GM04503 (cell line): Measurements from ENCODE around the gene TUBD1.
"Not testable (repeated sequence)": the region's sequence is repeated elsewhere in the genome, so short reads cannot be mapped to it uniquely, and the experiment has no call there.

Experiments used
- DNase-seq: peaks from one replicate; pipeline ENCODE4 v3.0.0-alpha.2; 2012; ENCODE audit warnings: low read depth

Gene TUBD1

GRCh38 chr17:59874376-59874775 is 18.4 kb downstream of the TUBD1 start:
- no peak for DNase-seq

DNA sequence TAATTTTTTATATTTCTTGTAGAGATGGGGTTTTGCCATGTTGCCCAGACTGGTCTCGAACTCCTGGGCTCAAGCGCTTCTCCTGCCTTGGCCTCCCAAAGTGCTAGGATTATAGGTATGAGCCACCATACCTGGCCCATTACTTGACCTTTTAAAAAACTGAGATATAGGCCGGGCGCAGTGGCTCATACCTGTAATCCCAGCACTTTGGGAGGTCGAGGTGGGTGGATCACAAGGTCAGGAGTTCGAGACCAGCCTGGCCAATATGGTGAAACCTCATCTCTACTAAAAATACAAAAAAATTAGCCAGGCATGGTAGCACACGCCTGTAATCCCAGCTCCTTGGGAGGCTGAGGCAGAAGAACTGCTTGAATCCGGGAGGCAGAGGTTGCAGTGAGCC is 19.3 kb downstream of the TUBD1 start:
- DNase-seq = not testable (repeated sequence)

GRCh38 chr17:59872351-59872750 is 20.4 kb downstream of the TUBD1 start:
- no peak for DNase-seq

DNA sequence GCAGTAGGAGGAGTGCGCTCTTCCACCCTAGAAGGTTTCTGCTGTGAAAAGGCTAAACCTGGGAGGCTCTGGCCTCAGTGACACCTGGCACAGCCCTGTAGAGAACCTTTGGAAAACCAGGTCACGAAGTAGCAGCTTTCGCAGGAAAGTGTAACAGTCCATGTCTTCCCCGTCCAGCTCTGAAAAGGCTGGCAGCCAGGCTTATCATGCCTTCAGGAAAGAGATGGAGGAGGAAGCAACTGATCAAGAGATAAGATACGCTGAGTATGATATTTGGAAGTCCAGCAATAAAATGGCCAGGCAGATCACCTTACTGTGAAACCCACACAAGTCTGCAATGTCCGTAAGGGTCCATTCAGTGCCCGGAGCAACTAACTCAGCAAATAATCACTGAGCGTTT is 22.3 kb downstream of the TUBD1 start:
- DNase-seq = no peak

- DNase-seq = no peak
Measured at GRCh38 chr17:59869941-59870218, 22.9 kb downstream of the TUBD1 start.

DNA sequence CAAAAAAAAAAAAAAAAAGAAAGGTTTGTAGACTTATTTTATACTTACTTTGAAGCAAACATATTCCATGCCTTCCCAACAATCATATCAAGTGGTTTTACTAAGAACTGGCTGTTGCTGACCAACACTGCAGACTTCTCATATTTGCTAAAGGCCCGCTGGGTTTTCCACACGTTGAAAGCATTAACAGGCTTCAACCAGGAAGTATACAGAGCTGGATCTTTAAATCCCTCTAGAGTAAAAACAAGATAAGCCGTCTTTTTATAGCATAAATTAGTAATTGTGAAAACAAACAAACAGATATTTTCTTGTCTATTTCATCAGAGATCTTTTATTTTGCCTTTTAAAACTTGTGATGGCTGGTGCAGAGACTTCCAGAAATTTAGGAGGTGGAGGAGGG is 29.1 kb downstream of the TUBD1 start:
- no peak for DNase-seq

DNA sequence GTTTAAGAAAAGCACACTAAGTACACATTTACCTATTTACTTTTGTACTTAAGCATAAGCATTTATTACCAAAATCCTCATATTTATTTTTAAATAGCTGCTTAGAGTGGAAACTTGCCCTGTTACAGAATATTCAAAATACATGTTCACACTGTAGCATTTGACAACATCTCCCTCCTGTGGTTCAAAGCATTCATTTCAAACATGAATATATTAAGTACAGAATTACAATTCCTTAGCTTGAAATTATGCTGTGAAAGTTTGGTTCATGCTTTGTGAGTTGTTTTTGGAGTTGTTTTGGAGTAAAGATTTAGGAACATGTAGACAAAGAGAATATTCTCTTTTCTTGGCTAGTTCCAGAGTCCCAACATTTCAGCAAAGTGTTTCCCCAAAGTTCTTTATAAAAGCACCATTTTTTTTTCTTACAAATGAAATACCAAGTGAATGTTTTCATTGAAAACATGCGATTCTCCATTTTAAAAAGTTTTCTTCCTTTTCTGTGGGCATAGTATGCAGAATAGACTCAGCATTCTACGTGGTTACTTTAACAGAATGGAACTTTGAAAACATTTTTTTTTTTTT is 33.2 kb downstream of the TUBD1 start:
- DNase-seq = no peak

- DNase-seq = no peak
Measured at GRCh38 chr17:59858932-59859331, 33.8 kb downstream of the TUBD1 start.

- DNase-seq = no peak
Measured at GRCh38 chr17:59858167-59858816, 34.5 kb downstream of the TUBD1 start.

DNA sequence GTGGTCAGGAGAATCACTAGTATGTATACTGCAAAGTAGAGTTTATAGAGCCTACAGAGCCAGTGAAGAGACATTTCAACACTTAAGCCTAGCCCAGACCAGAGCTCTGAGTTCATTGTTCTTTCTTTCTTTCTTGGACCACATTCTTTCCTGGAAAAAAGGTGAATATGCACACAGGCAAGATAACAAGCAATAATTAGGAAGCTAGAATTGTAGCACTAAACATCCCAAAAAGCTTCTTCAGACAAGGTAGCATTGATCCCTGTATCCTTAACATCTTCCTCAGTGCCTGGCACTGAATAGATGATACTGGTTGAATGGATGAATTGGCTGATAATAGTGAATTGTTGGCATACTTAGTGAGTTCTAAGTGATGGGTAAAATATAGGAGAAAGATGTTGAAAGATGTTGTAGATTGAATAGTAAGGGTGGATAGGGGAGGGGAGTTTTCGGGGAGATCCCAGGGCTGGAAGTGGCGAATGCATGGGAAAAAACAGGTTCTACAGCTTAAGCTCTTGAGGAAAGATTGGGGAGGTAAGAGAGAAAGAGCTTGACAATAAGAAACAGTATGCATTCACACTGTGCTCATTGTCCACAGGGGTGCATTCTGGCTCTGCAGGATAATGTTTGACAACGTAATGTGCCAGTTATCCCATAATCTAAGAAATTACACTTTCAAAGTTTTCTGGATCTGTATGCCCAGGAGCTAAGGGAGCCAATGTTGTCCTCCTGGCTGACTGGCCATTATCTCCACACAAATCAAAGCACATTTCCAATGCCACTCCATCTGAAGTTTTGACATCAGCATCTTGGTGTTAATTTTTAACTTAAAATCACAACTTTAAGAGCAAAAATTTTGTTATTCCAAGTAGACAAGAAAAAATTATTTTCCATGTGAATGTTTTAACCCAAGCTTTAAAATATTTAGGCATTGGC is 35.6 kb downstream of the TUBD1 start:
- no peak for DNase-seq

DNA sequence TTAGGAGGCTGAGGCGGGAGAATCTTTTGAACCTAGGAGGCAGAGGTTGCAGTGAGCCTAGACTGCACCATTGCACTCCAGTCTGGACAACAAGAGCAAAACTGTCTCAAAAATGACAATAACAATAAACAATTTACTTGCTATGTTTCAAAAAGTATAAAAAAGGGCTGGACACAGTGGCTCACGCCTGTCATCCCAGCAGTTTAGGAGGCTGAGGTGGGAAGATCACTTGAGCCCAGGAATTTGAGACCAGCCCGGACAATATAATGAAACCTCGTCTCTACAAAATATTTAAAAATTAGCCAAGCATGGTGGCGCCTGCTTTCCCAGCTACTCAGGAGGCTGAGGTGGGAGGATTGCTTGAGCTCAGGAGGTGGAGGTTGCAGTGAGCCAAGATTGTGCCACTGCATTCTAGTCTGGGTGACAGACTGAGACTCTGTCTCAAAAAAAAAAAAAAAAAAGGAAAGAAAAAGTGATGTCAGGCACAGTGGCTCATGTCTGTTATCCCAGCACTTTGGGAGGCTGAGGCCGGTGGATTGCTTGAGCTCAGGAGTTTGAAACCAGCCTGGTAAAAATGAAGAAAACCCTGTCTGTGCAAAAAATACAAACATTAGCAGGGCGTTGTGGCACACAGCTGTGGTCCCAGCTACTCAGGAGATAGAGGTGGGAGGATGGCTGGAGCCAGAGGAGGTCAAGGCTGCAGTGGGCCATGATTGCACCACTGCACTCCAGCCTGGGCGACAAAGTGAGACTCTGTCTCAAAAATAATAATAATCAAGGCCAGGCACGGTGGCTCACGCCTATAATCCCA is 38.6 kb downstream of the TUBD1 start:
- DNase-seq = not testable (repeated sequence)

DNA sequence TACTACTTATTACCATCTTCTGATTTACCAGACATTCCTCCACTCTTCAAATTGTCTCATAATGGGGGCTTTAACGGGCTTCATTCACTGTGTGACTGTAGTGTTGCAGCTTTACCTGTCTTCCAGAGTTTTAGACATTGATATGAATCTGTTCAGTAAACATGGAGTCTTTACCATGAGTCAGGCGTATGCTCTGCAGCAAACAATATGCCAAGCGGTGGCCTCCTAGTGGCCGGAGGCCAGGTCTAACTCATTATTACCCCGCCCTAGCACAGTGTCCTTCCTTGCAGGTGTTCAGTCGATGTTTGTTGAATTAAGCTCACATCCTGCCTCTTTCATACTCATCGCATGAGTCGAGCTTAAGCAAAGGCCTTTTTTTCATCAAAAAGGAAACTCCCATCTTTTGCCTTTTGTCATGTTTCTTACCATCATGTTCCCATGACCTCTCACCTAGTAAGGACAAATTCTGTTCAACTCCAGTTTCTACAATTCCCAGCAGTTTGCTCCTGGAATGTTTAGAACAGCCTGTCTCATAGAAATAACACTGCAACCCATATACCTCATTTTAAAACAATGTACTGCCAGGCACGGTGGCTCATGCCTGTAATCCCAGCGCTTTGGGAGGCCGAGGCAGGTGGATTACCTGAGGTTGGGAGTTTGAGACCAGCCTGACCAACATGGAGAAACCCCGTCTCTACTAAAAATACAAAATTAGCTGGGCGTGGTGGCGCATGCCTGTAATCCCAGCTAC is 39.4 kb downstream of the TUBD1 start:
- DNase-seq = peak; percentile 72

DNA sequence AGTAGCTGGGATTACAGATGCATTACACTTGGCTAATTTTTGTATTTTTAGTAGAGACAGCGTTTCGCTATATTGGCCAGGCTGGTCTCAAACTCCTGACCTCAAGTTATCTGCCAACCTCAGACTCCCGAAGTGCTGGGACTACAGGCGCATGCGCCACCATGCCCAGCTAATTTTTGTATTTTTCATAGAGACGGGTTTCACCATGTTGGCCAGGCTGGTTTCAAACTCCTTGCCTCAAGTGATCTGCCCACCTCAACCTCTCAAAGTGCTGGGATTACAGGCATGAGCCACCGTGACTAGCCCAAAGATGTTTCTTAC is 39.9 kb downstream of the TUBD1 start:
- DNase-seq = not testable (repeated sequence)

DNA sequence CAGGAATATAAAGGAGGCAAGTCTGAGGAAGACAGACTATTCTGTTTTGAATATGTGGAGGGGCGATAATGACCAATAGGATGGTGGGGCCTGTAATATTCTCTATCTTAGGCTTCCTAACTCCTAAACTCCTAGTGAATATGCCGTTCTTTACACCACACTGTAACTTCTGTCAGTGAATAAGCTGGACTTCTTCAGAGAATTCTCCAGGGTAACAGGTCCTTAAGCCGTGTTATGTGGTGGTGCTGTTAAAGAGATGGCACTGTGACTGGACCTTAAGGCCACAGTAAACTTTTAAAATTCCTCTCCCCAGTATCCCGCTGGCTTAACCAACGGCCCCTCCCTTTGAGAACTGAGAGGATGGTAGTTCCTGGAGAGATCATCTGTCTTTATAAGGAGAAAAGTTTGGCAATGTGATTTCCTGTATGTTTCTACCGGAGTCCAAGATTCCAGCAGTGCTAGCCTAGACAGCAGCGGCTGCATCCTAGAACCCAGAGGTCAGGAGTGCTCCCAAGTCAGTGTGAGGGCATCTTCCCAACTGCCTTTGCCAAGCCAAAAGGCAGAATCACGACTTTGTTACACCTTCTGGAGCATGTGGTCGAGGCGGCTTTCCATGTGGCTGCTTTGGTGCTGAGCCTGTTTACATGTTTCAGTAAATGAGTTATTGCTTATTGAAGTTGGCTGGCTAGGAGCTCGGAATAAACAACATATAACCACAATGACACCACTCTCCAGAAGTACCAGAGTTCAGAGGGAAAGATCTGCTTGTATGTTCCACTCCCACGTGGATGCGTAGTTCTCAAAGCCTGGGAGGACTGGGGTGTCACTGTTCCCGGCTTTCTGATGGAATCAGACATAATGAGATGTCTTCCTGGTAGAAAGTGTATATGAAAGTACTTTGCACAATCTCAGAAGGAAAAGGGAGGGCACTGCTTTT is 41.0 kb downstream of the TUBD1 start:
- DNase-seq = peak; percentile 97

DNA sequence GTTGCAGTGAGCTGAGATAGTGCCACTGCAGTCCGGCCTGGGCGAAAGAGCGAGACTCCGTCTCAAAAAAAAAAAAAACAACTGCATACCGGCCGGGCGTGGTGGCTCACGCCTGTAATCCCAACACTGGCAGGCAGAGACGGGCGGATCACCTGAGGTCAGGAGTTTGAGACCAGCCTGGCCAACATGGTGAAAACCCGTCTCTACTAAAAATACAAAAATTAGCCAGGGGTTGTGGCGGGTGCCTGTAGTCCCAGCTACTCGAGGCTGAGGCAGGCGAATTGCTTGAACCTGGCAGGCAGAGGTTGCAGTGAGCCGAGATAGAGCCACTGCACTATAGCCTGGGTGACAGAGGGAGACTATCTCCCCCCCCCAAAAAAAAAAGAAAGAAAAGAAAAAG is 42.4 kb downstream of the TUBD1 start:
- not testable (repeated sequence) for DNase-seq

- DNase-seq = no peak
Measured at GRCh38 chr17:59848778-59849177, 44.0 kb downstream of the TUBD1 start.

DNA sequence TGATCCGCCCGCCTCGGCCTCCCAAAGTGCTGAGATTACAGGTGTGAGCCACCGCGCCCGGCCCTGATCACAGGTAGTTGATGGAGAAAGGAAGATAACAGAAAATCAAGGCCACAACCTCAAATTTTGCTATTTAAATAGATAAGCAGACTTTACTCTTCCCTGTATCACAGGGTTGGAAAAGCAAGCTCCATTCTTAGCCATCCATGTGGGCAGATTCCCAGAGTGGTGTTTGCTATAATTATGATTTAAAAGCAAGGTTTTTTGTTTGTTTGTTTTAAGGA is 44.4 kb downstream of the TUBD1 start:
- DNase-seq = no peak

DNA sequence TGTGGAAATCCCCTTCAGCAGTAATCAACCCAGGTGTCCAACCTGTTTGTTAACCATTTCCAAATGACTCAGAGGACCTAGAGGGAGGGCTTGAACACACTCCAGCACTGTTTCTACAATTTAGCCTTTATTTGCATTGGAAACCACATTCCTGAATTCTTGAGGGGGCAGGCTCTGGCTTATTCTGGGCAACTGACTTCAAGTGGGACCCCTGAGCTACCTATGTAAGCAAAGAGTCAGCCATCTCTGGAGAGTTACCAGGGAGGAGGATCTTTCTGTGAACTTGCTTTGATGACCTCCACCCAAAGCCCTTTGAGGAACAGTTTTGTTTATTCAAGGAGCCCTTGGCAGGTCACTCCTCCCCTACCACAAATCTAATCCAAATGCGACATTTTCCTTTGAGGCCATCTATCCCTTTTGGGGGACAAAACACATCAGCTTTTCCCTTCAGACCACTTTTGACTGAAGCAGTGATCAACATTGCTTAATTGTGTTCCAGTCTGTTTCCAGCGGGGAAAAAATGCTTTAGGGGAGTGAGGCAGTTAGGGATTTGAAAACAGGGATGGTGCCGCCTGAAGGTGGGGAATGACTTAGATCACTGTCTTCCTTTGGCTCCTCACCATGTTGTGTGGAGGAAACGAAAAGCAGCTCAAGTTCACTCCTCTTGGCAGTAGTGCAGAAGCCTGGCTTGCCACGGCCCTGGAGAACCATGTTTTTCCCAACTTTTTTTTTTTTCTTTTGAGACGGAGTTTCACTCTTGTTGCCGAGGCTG is 46.2 kb downstream of the TUBD1 start:
- DNase-seq = peak; percentile 80

- DNase-seq = no peak
Measured at GRCh38 chr17:59845595-59846393, 46.9 kb downstream of the TUBD1 start.
